Pancreas (tissue), 10 donors: ENCODE data around the gene SRSF6. TPM values are rescaled to one million over a fixed set of nuclear protein-coding genes. Genes with fewer than 3 reads are reported as not detected.
A peak's percentile ranks its signal among the peaks of the same experiment; 100 is the strongest.

Source experiments
- ATAC-seq, 4 donors: fragments of 200-7000 bp; cut with Tn5 transposase; one replicate each; pipeline versions ENCODE4 v1.8.0 to v1.9.1; 2020; ENCODE audit warnings: mild to moderate bottlenecking in 4 of 4, moderate library complexity in 4 of 4
- DNase-seq, 6 donors: peaks; one replicate each; pipeline ENCODE4 v3.0.0-alpha.2; 2020
- FAIRE-seq: peaks from 2 replicates; lab custom pipeline; 2012; peaks lifted over from hg19 to GRCh38; lab: Jason Lieb, UNC
- H3K27ac ChIP-seq, 4 donors: fragments of 200-600 bp; sonication (generic); 1 replicate in 3 of 4; 2 replicates in 1 of 4; pipeline versions ENCODE4 v1.5.0 to v1.8.0; 2020
- H3K27me3 ChIP-seq, 4 donors: fragments of 200-600 bp; one replicate each; pipeline ENCODE4 v1.8.0; 2021
- H3K36me3 ChIP-seq, 3 donors: fragments of 200-600 bp; sonication (generic) in 1 of 3; one replicate each; pipeline versions ENCODE4 v1.5.0 to v1.8.0; 2020 to 2021
- H3K4me1 ChIP-seq, 3 donors: fragments of 200-600 bp; one replicate each; pipeline ENCODE4 v1.8.0; 2021
- H3K4me3 ChIP-seq, 4 donors: fragments of 200-600 bp; sonication (generic) in 2 of 4; one replicate each; pipeline versions ENCODE4 v1.5.0 to v1.8.0; 2020 to 2021
- H3K9me3 ChIP-seq, 4 donors: fragments of 200-600 bp; one replicate each; pipeline ENCODE4 v1.8.0; 2021
- WGBS, 2 donors: extraction: QIAGEN DNeasy Blood & Tissue Kit; methylation state at CpG; one replicate each; pipeline ENCODE4 v1.1.7; 2013; 5-methylcytosine and 5-hydroxymethylcytosine counted together
- intact Hi-C, 3 donors: fragments of 100-400 bp; cut with DNase I; formaldehyde crosslinking; loops; one replicate each; pipeline versions ENCODE4 v1.11.1 to v1.14.2; 2022
- polyA plus RNA-seq, 2 donors: library from polyadenylated mRNA; stranded (reverse); fragments of 200-250 nt; gene quantifications; one replicate each; pipeline ENCODE4 v1.2.3, GENCODE V29; 2013
- total RNA-seq, 6 donors: library from RNA; stranded (reverse); fragmentation: NEBNext Ultra II Directional in 4 of 6; extraction: Animal tissue kit (Norgen Biotek cat#: 25700) in 4 of 6; gene quantifications; one replicate each; pipeline versions ENCODE4 v1.2.1 to v1.2.4, GENCODE V29; 2021 to 2023
- TF ChIP-seq, protein P1 (sequence below), 4 donors: fragments of 200-600 bp; sonication (generic) in 3 of 4; IDR thresholded peaks; one replicate each; pipeline versions ENCODE4 v1.5.0 to v1.8.0; 2021; ENCODE audit warnings: antibody characterized with exemption in 4 of 4
- donor health status: healthy with polysubstance abuse.
- donor health status: DM: no; HTN: no; CAD: no; lungs with moderate emphysema.
- donor health status: DM: no; HTN: no; CAD: no.
- donor health status: control.
- donor health status: control.
- donor health status: Bipolar disorder and iron deficiency.
- donor health status: DM: yes; HTN: yes; CAD: no.
- donor health status: DM: no; HTN: no; CAD: no.
- donor health status: DM: no; HTN: no; CAD: no.
- donor health status: DM: yes; HTN: yes; CAD: no.

The SRSF6 gene
- total and polyA plus RNA-seq, 8 donors, result 53.9 to 113 (median 80.7) TPM

DNA sequence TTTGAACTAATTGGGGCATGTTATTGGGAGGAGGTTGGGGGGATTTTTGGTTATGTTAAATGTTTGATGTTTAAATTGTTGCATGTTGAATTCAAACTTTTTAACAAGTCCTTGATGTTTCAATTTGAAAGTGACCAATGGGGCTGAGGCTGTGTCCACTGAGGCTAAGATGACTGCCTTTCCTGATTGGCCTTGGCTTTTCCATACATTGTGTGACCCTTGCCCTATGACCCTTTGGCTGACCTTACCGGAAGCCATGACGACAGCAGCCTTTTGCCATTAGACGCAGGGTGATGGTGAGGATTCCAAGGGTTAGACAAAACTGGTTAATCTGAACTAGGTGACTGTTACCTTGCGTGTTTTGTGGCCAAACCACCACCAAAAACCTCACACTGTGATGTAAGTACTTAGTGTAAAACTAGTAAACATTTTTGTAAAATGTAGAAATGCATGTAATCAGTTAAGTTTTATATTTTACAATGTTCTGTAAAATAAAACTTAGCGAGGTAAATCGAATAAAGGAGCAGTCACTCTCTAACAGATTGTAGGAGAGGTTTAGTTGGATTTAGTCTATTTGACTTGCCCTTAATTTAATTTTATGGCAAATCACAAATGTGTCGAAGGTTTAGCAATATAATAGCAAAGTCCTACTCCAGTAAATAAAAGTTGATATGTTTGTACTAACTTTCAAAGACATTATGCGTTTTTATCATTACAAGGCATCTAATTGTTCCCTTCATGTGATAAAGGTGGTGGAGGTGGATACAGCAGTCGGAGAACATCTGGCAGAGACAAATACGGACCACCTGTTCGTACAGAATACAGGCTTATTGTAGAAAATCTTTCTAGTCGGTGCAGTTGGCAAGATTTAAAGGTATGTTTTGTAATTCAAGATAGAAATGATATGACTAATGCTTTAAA lies 1.6 kb downstream of the SRSF6 start:
- Histone ChIP-seq H3K27ac (peak overlapping the region in 1 of 4 donors; percentile 100), H3K4me1 (peaks cover 0 to 33% (median 9%) of the 10 kb centered on the region in 3 donors), H3K27me3 (no peaks in the 10 kb centered on the region), H3K9me3 (no peaks in the 10 kb centered on the region), H3K4me3 (peak overlapping the region; percentile 73 to 93 (median 80)), H3K36me3 (peaks cover 0 to 54% (median 30%) of the 10 kb centered on the region in 3 donors)
- no peak for ATAC-seq
- 43 to 46% methylated on average over 12 of the region's 12 CpGs for WGBS, 2 donors
- intact Hi-C loops, result no loop called here
- DNase-seq, result peak in 1 of 6 donors; percentile 39
- no peak for FAIRE-seq
- TF ChIP-seq, protein P1, sequence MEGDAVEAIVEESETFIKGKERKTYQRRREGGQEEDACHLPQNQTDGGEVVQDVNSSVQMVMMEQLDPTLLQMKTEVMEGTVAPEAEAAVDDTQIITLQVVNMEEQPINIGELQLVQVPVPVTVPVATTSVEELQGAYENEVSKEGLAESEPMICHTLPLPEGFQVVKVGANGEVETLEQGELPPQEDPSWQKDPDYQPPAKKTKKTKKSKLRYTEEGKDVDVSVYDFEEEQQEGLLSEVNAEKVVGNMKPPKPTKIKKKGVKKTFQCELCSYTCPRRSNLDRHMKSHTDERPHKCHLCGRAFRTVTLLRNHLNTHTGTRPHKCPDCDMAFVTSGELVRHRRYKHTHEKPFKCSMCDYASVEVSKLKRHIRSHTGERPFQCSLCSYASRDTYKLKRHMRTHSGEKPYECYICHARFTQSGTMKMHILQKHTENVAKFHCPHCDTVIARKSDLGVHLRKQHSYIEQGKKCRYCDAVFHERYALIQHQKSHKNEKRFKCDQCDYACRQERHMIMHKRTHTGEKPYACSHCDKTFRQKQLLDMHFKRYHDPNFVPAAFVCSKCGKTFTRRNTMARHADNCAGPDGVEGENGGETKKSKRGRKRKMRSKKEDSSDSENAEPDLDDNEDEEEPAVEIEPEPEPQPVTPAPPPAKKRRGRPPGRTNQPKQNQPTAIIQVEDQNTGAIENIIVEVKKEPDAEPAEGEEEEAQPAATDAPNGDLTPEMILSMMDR (IDR thresholded peaks at IDR 0.05), result no peak

DNA sequence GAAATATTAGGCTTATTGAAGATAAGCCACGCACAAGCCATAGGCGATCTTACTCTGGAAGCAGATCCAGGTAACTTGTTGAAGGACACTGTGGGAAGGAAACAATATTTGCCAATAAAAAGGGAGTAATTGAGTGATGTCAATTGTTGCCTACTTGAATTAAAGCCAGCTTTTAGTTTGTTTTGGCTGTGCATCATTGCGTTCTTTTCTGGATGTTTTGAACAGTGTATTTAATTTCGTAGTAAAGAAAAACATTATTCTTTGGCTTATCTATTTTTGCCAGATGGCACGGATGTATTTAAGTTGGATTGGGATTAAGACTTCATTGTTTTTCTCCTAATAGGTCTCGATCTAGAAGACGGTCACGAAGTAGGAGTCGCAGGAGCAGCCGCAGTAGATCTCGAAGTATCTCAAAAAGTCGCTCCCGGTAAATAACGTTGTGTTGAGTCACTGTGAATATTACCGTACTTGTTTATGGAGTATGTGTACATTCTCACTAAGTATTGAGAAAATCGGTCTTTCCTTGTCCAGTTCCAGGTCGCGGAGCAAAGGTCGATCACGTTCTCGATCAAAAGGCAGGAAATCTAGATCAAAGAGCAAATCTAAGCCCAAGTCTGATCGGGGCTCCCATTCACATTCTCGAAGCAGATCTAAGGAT lies 2.6 kb downstream of the SRSF6 start:
- no peak for DNase-seq
- no peak for ATAC-seq
- Histone ChIP-seq H3K27ac (no peak overlapping the region), H3K36me3 (peaks cover 0 to 61% (median 30%) of the 10 kb centered on the region in 3 donors), H3K9me3 (no peaks in the 10 kb centered on the region), H3K4me1 (peaks cover 0 to 33% (median 9%) of the 10 kb centered on the region in 3 donors), H3K27me3 (no peaks in the 10 kb centered on the region), H3K4me3 (no peak overlapping the region)
- 78 to 80% methylated on average over 23 of the region's 23 CpGs for WGBS, 2 donors
- intact Hi-C loops, result no loop called here
- TF ChIP-seq, protein P1 (IDR thresholded peaks at IDR 0.05), result no peak
- FAIRE-seq, result no peak

- TF ChIP-seq, protein P1 (IDR thresholded peaks at IDR 0.05), result no peak
- no peak for DNase-seq
- Histone ChIP-seq H3K4me1 (peaks cover 3 to 33% (median 9%) of the 10 kb centered on the region in 3 donors), H3K27me3 (no peaks in the 10 kb centered on the region), H3K27ac (no peak overlapping the region), H3K4me3 (no peak overlapping the region), H3K36me3 (peaks cover 0 to 66% (median 30%) of the 10 kb centered on the region in 3 donors), H3K9me3 (no peaks in the 10 kb centered on the region)
- no peak for ATAC-seq
- 84% methylated on average over 10 of the region's 10 CpGs for WGBS, 2 donors
- FAIRE-seq, result no peak
- intact Hi-C loops, result no loop called here
These were observed 3.1 kb downstream of the SRSF6 start for GRCh38 chr20:43460830-43461200.

DNA sequence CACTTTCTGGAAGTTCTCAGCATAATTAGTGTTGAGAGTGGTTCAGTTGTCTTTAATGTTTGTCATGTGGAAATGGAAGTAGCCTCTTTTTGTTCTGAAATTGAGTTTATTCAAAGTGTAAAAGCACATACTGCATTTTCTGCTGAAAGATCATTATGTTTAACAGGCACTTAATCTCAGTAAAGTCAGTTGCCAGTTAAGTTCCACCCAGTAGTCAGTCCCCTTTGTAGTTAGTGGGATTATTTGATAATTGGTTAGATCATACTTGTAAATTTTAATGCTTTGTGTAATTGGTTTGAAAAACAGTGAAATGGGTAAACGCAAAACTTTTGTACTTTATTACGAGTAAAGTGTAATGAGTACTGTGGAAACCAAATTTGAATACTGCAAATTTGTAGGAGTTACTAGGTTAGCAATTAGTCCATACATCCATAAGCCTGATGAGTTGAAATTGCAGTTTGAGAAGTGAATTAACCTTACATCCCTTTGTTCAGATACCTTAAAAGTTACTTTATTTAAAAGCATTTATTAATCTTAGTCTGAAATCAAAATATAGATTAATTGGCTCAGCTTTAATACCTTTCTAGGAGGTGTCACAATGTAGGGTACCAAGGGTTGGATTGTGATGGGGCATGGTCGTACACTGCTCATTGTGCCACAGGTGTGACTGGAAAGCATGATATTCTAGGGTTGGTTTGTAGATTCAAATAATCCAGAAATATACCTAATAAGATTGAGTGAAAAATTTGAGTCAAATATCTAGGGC lies 4.4 kb downstream of the SRSF6 start:
- H3K9me3 ChIP-seq, result no peaks in the 10 kb centered on the region
- no peak overlapping the region for H3K4me3 ChIP-seq
- DNase-seq (no peak), FAIRE-seq (no peak), ATAC-seq (no peak)
- 89 to 93% methylated on average over 3 of the region's 3 CpGs for WGBS, 2 donors
- H3K27ac ChIP-seq, result no peak overlapping the region
- H3K4me1 ChIP-seq, result peaks cover 5 to 33% (median 9%) of the 10 kb centered on the region in 3 donors
- TF ChIP-seq, protein P1 (IDR thresholded peaks at IDR 0.05), result no peak
- peaks cover 0 to 75% (median 30%) of the 10 kb centered on the region in 3 donors for H3K36me3 ChIP-seq
- intact Hi-C loops, result no loop called here
- H3K27me3 ChIP-seq, result no peaks in the 10 kb centered on the region
